ENCODE data around the gene MCCC1. TPM values are rescaled to one million over a fixed set of nuclear protein-coding genes. Genes with fewer than 3 reads are reported as not detected.
"Not testable (repeated sequence)": the region's sequence is repeated elsewhere in the genome, so short reads cannot be mapped to it uniquely, and the experiment has no call there.

The MCCC1 gene
- total and polyA plus RNA-seq, 8 donors = 16.5 to 83.9 (median 42.6) TPM

GRCh38 chr3:183069086-183069485 lies 30.2 kb downstream of the MCCC1 start:
- no peak overlapping the region for H3K4me3 ChIP-seq
- intact Hi-C loops (cut with DNase I; ENCODE audit: low total_unique reads) = no loop called here
- H3K27ac ChIP-seq = no peak overlapping the region
- H3K27me3 ChIP-seq = no peaks in the 10 kb centered on the region
- no peak for TF ChIP-seq CTCF (IDR thresholded peaks at IDR 0.05)
- no peak for TF ChIP-seq POLR2A (IDR thresholded peaks at IDR 0.05)
- no peak for TF ChIP-seq POLR2AphosphoS5 (IDR thresholded peaks at IDR 0.05)
- TF ChIP-seq EP300 (IDR thresholded peaks at IDR 0.05) = no peak
- H3K36me3 ChIP-seq = peaks cover 29 to 81% (median 79%) of the 10 kb centered on the region in 4 donors
- no peak for DNase-seq
- no peaks in the 10 kb centered on the region for H3K4me1 ChIP-seq
- H3K9me3 ChIP-seq = no peaks in the 10 kb centered on the region
- 0 to 48% (median 0%) methylated on average over 1 of the region's 1 CpG for WGBS, 5 donors

GRCh38 chr3:183066891-183067290 lies 32.4 kb downstream of the MCCC1 start:
- intact Hi-C loops (cut with DNase I; ENCODE audit: low total_unique reads); H3K27ac ChIP-seq; H3K27me3 ChIP-seq; DNase-seq; H3K4me1 ChIP-seq; H3K4me3 ChIP-seq; H3K9me3 ChIP-seq: not testable (repeated sequence)
- H3K36me3 ChIP-seq = peaks cover 24 to 92% (median 84%) of the 10 kb centered on the region in 4 donors
- 93 to 100% (median 96%) methylated on average over 2 of the region's 2 CpGs for WGBS, 5 donors

- Histone ChIP-seq H3K4me1 (no peaks in the 10 kb centered on the region), H3K36me3 (peaks cover 11 to 76% (median 63%) of the 10 kb centered on the region in 4 donors), H3K27me3 (no peaks in the 10 kb centered on the region), H3K9me3 (no peaks in the 10 kb centered on the region), H3K4me3 (no peak overlapping the region), H3K27ac (no peak overlapping the region)
- WGBS, 5 donors = 89 to 94% (median 92%) methylated on average over 12 to 36 of the region's 36 CpGs
- intact Hi-C loops (cut with DNase I; ENCODE audit: low total_unique reads) = no loop called here
- DNase-seq = no peak
- no peak for TF ChIP-seq POLR2AphosphoS5 (IDR thresholded peaks at IDR 0.05)
- no peak for TF ChIP-seq CTCF (IDR thresholded peaks at IDR 0.05)
- TF ChIP-seq POLR2A (IDR thresholded peaks at IDR 0.05) = no peak
- TF ChIP-seq EP300 (IDR thresholded peaks at IDR 0.05) = no peak
Observed at GRCh38 chr3:183064475-183064874, 34.8 kb downstream of the MCCC1 start.

- no peak overlapping the region for H3K27ac ChIP-seq
- intact Hi-C loops (cut with DNase I; ENCODE audit: low total_unique reads) = no loop called here
- WGBS, 5 donors = 79 to 90% (median 88%) methylated on average over 6 of the region's 6 CpGs
- no peaks in the 10 kb centered on the region for H3K4me1 ChIP-seq
- peaks cover 3 to 61% (median 47%) of the 10 kb centered on the region in 4 donors for H3K36me3 ChIP-seq
- no peak for TF ChIP-seq POLR2A (IDR thresholded peaks at IDR 0.05)
- TF ChIP-seq CTCF (IDR thresholded peaks at IDR 0.05) = no peak
- no peak for TF ChIP-seq EP300 (IDR thresholded peaks at IDR 0.05)
- TF ChIP-seq POLR2AphosphoS5 (IDR thresholded peaks at IDR 0.05) = no peak
- DNase-seq = no peak
- H3K9me3 ChIP-seq = no peaks in the 10 kb centered on the region
- H3K27me3 ChIP-seq = no peaks in the 10 kb centered on the region
- no peak overlapping the region for H3K4me3 ChIP-seq
Observed at GRCh38 chr3:183061391-183062172, 37.7 kb downstream of the MCCC1 start.

GRCh38 chr3:183058351-183058750 lies 40.9 kb downstream of the MCCC1 start:
- Histone ChIP-seq H3K9me3 (no peaks in the 10 kb centered on the region), H3K4me1 (no peaks in the 10 kb centered on the region), H3K36me3 (peaks cover 10 to 63% (median 52%) of the 10 kb centered on the region in 4 donors), H3K4me3 (no peak overlapping the region), H3K27ac (no peak overlapping the region), H3K27me3 (no peaks in the 10 kb centered on the region)
- 96 to 100% (median 98%) methylated on average over 2 of the region's 2 CpGs for WGBS, 5 donors
- intact Hi-C loops (cut with DNase I; ENCODE audit: low total_unique reads) = no loop called here
- DNase-seq = no peak
- TF ChIP-seq CTCF (IDR thresholded peaks at IDR 0.05) = no peak
- TF ChIP-seq POLR2AphosphoS5 (IDR thresholded peaks at IDR 0.05) = no peak
- no peak for TF ChIP-seq POLR2A (IDR thresholded peaks at IDR 0.05)
- no peak for TF ChIP-seq EP300 (IDR thresholded peaks at IDR 0.05)
